Progenitor cell of endocrine pancreas (in vitro differentiated cells): Measurements from ENCODE around the gene BMF. TPM values are rescaled to one million over a fixed set of nuclear protein-coding genes. Genes with fewer than 3 reads are reported as not detected.

Source experiments
- DNase-seq: peaks from one replicate; pipeline ENCODE4 v3.0.0; 2021; ENCODE audit warnings: low spot score; ENCODE audit not compliant: unreplicated experiment
- H3K27ac Mint-ChIP-seq: 2 replicates; pipeline ENCODE4 v1.8.0; 2021; ENCODE audit warnings: mild to moderate bottlenecking, moderate library complexity, mixed read lengths
- H3K27me3 Mint-ChIP-seq: 2 replicates; pipeline ENCODE4 v1.8.0; 2021; ENCODE audit warnings: mixed read lengths
- H3K36me3 Mint-ChIP-seq: 2 replicates; pipeline ENCODE4 v1.8.0; 2022; ENCODE audit warnings: mixed read lengths; ENCODE audit not compliant: insufficient read depth
- H3K4me1 Mint-ChIP-seq: 2 replicates; pipeline ENCODE4 v1.8.0; 2021; ENCODE audit warnings: low read depth, mixed read lengths
- H3K4me3 Mint-ChIP-seq: 2 replicates; pipeline ENCODE4 v1.8.0; 2021; ENCODE audit warnings: low read depth, mild to moderate bottlenecking, moderate library complexity, mixed read lengths
- H3K9me3 Mint-ChIP-seq: 2 replicates; pipeline ENCODE4 v1.8.0; 2021; ENCODE audit warnings: low read depth, mixed read lengths
- total RNA-seq: library from RNA; stranded (reverse); gene quantifications from 2 replicates; pipeline ENCODE4 v1.2.1, GENCODE V29; 2021
- TF ChIP-seq, protein P1 (sequence below): fragments of 200-600 bp; sonication (generic); IDR thresholded peaks from one replicate; pipeline ENCODE4 v1.5.0; 2021; ENCODE audit warnings: antibody characterized with exemption, mild to moderate bottlenecking; ENCODE audit not compliant: unreplicated experiment

BMF gene
- total RNA-seq, 1 donor from 2014 or later = 128 TPM

DNA sequence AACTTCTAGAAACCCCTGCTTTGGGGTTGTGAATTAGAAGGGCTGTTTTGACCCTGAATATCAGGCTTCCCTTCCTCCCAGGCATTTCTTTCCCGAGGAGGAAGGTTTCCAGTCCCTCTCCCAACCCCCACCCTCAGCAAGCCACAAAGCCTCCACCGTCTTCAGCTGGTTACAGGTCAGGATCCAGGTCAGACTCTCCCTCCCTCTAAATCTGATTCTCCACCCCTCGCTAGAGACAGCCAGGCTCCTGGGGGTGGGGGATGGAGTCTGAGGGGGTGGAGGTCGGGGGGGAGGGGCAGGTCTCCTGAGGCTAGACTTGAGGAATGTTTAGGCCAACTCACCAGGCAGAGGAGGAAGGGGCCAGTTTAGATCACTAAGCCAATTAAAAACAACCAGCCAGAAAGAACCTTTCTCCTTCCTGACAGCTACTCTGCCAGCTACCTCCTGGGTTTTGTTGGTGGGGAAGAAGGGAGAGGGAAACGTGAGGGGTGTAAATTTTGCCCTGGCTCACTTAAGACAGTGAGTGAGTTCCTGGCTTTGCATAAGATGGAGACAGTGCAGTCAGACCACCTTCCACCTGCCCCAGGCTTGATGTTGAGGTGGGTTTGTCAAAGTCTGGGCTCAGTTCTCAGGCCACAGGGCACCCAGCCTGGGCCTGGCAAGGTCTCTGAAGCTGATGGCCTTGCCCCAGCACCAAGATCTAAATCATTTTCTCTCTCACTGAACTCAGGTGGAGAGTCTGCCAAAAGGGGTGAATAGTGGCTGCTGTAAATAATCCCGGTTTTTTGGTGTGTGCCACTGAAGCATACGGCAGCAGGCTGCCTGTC, 19.5 kb downstream of the BMF start:
- Mint-ChIP-seq H3K4me3 (peak overlapping the region; percentile 25), H3K36me3 (peaks cover 20% of the 10 kb centered on the region), H3K27me3 (no peaks in the 10 kb centered on the region), H3K27ac (peak overlapping the region; percentile 90), H3K9me3 (no peaks in the 10 kb centered on the region), H3K4me1 (peaks cover 83% of the 10 kb centered on the region)
- no peak for DNase-seq
- TF ChIP-seq, protein P1, sequence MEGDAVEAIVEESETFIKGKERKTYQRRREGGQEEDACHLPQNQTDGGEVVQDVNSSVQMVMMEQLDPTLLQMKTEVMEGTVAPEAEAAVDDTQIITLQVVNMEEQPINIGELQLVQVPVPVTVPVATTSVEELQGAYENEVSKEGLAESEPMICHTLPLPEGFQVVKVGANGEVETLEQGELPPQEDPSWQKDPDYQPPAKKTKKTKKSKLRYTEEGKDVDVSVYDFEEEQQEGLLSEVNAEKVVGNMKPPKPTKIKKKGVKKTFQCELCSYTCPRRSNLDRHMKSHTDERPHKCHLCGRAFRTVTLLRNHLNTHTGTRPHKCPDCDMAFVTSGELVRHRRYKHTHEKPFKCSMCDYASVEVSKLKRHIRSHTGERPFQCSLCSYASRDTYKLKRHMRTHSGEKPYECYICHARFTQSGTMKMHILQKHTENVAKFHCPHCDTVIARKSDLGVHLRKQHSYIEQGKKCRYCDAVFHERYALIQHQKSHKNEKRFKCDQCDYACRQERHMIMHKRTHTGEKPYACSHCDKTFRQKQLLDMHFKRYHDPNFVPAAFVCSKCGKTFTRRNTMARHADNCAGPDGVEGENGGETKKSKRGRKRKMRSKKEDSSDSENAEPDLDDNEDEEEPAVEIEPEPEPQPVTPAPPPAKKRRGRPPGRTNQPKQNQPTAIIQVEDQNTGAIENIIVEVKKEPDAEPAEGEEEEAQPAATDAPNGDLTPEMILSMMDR = no peak

GRCh38 chr15:40087991-40088928, 20.4 kb downstream of the BMF start:
- no peak for DNase-seq
- TF ChIP-seq, protein P1 = no peak
- no peaks in the 10 kb centered on the region for H3K27me3 Mint-ChIP-seq
- H3K36me3 Mint-ChIP-seq = peaks cover 20% of the 10 kb centered on the region
- H3K9me3 Mint-ChIP-seq = no peaks in the 10 kb centered on the region
- no peak overlapping the region for H3K4me3 Mint-ChIP-seq
- peak overlapping the region; percentile 90 for H3K27ac Mint-ChIP-seq
- peaks cover 81% of the 10 kb centered on the region for H3K4me1 Mint-ChIP-seq

DNA sequence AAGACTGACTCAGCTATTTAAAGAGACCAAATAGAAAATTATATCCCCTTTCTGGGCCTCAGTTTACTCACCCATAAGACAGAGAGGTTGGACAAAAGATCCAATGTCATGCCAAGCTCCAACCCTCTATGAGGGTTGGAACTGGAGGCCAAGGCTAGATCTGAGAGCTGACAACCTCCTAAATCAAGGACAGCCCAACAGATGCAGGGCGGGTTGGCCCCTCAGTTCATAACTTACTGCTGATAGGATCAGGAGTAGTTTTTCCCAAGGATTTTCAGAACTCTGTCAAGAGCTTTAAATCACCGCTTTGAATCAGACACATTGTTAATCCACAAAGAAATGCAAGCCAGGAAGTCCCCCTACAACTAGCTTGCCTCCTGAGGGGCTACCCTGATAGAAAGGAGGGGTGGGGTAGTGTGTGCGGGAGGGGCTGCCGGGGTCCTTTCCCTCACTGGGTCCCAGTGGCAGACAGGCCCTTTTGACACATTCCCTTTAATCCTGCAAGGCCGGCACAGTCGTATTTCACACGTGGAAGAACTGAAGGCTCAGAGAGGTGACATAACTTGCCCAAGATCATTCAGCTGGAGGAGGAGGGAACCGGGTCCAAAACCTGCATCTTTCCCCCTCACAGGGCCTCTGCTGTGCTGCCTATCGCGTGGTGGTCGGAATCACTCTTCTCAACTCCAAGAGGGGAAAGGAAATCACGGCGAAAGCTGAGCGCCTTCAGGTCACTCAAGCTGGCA, 21.4 kb downstream of the BMF start:
- peaks cover 15% of the 10 kb centered on the region for H3K36me3 Mint-ChIP-seq

GRCh38 chr15:40085266-40085665, 23.4 kb downstream of the BMF start:
- Mint-ChIP-seq H3K4me1 (peaks cover 83% of the 10 kb centered on the region), H3K4me3 (no peak overlapping the region), H3K9me3 (no peaks in the 10 kb centered on the region), H3K36me3 (peaks cover 9% of the 10 kb centered on the region), H3K27me3 (no peaks in the 10 kb centered on the region), H3K27ac (peak overlapping the region; percentile 89)
- TF ChIP-seq, protein P1 = no peak
- no peak for DNase-seq

More for the DNA sequence above, 21.4 kb downstream of the BMF start:
- Mint-ChIP-seq H3K9me3 (no peaks in the 10 kb centered on the region), H3K4me3 (no peak overlapping the region), H3K27ac (peak overlapping the region; percentile 75), H3K4me1 (peaks cover 78% of the 10 kb centered on the region), H3K27me3 (no peaks in the 10 kb centered on the region)
- TF ChIP-seq, protein P1 = no peak
- DNase-seq = no peak
